ENCODE results near the gene ACO2. TPM values are rescaled to one million over a fixed set of nuclear protein-coding genes. Genes with fewer than 3 reads are reported as not detected.

Gene ACO2
- total and polyA plus RNA-seq, 2 of the 13 experiments (the other 11 are each of a cell fraction or from before 2014, with no cell fraction given): 19.2 to 45.6 TPM

DNA sequence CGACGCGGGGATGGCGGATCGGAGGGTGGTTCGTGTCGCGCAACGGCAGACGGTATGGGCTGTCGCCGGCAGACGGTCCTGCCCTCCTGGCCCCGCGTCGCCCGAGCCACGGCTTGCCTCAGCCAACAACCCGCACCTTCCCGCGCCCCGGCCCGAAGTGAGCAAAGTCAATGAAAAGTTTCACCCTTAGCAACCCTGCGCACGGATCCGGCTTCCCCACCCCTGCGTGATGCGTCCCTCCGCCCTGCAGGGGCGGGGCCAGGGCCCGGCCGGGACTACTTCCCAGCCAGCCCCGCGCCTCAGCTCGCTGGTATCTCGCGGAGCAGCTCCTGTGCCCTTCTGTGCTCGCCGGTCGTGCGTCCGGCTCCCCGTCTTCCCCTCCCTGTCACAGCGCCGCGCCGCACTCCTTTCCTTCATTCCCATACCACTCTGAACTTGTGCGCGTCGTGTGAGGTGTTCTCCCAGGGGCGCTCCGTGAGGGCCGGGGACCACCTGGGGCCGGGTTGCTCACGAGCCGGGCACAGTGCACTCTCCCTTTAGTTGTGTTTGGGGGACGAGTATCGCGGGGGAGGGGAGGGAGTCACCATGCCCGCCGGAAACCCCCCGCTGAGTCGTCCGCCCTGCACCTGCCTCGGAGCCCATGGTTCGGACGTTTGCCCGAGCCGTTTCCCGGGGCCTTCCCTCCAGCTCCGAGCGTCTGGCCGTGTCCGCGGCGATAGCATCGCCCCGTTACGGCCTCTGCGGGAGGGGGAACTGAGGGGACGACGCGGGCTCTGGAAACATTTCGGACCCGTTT, 22.1 kb upstream of the ACO2 start, which contains the start of gene TOB2 (continued):
- TF ChIP-seq, protein P1, sequence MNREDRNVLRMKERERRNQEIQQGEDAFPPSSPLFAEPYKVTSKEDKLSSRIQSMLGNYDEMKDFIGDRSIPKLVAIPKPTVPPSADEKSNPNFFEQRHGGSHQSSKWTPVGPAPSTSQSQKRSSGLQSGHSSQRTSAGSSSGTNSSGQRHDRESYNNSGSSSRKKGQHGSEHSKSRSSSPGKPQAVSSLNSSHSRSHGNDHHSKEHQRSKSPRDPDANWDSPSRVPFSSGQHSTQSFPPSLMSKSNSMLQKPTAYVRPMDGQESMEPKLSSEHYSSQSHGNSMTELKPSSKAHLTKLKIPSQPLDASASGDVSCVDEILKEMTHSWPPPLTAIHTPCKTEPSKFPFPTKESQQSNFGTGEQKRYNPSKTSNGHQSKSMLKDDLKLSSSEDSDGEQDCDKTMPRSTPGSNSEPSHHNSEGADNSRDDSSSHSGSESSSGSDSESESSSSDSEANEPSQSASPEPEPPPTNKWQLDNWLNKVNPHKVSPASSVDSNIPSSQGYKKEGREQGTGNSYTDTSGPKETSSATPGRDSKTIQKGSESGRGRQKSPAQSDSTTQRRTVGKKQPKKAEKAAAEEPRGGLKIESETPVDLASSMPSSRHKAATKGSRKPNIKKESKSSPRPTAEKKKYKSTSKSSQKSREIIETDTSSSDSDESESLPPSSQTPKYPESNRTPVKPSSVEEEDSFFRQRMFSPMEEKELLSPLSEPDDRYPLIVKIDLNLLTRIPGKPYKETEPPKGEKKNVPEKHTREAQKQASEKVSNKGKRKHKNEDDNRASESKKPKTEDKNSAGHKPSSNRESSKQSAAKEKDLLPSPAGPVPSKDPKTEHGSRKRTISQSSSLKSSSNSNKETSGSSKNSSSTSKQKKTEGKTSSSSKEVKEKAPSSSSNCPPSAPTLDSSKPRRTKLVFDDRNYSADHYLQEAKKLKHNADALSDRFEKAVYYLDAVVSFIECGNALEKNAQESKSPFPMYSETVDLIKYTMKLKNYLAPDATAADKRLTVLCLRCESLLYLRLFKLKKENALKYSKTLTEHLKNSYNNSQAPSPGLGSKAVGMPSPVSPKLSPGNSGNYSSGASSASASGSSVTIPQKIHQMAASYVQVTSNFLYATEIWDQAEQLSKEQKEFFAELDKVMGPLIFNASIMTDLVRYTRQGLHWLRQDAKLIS (CRISPR knock-in tag; IDR thresholded peaks at IDR 0.05): peak; percentile 96
- peak; percentile 99 for TF ChIP-seq TAF1 (CRISPR knock-in tag; IDR thresholded peaks at IDR 0.05)
- TF ChIP-seq, protein P2, sequence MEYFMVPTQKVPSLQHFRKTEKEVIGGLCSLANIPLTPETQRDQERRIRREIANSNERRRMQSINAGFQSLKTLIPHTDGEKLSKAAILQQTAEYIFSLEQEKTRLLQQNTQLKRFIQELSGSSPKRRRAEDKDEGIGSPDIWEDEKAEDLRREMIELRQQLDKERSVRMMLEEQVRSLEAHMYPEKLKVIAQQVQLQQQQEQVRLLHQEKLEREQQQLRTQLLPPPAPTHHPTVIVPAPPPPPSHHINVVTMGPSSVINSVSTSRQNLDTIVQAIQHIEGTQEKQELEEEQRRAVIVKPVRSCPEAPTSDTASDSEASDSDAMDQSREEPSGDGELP (IDR thresholded peaks at IDR 0.05; ENCODE audit: borderline replicate concordance, low read depth): peak; percentile 67; the same call in 1 of the 2 replicates
- TF ChIP-seq, protein P3, sequence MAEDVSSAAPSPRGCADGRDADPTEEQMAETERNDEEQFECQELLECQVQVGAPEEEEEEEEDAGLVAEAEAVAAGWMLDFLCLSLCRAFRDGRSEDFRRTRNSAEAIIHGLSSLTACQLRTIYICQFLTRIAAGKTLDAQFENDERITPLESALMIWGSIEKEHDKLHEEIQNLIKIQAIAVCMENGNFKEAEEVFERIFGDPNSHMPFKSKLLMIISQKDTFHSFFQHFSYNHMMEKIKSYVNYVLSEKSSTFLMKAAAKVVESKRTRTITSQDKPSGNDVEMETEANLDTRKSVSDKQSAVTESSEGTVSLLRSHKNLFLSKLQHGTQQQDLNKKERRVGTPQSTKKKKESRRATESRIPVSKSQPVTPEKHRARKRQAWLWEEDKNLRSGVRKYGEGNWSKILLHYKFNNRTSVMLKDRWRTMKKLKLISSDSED (CRISPR knock-in tag; IDR thresholded peaks at IDR 0.05): no peak
- no peak for TF ChIP-seq ZNF720 (CRISPR knock-in tag; IDR thresholded peaks at IDR 0.05)
- peak; percentile 41; the same call in 1 of the 2 replicates for TF ChIP-seq STAG1 (CRISPR knock-in tag; IDR thresholded peaks at IDR 0.05)
- TF ChIP-seq, protein P4, sequence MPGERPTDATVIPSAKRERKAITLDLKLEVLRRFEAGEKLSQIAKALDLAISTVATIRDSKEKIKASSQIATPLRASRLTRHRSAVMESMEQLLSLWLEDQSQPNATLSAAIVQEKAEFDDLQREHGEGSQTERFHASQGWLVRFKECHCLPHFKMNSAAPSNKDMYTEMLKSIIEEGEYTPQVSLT (CRISPR knock-in tag; IDR thresholded peaks at IDR 0.05; ENCODE audit: borderline replicate concordance, low read depth): peak; percentile 95; the same call in 1 of the 2 replicates
- TF ChIP-seq, protein P5, sequence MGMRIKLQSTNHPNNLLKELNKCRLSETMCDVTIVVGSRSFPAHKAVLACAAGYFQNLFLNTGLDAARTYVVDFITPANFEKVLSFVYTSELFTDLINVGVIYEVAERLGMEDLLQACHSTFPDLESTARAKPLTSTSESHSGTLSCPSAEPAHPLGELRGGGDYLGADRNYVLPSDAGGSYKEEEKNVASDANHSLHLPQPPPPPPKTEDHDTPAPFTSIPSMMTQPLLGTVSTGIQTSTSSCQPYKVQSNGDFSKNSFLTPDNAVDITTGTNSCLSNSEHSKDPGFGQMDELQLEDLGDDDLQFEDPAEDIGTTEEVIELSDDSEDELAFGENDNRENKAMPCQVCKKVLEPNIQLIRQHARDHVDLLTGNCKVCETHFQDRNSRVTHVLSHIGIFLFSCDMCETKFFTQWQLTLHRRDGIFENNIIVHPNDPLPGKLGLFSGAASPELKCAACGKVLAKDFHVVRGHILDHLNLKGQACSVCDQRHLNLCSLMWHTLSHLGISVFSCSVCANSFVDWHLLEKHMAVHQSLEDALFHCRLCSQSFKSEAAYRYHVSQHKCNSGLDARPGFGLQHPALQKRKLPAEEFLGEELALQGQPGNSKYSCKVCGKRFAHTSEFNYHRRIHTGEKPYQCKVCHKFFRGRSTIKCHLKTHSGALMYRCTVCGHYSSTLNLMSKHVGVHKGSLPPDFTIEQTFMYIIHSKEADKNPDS (CRISPR knock-in tag; IDR thresholded peaks at IDR 0.05): peak; percentile 48; the same call in 1 of the 2 replicates
- peak; percentile 98 for TF ChIP-seq ZNF501 (CRISPR knock-in tag; IDR thresholded peaks at IDR 0.05)
- TF ChIP-seq, protein P6, sequence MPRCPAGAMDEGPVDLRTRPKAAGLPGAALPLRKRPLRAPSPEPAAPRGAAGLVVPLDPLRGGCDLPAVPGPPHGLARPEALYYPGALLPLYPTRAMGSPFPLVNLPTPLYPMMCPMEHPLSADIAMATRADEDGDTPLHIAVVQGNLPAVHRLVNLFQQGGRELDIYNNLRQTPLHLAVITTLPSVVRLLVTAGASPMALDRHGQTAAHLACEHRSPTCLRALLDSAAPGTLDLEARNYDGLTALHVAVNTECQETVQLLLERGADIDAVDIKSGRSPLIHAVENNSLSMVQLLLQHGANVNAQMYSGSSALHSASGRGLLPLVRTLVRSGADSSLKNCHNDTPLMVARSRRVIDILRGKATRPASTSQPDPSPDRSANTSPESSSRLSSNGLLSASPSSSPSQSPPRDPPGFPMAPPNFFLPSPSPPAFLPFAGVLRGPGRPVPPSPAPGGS (CRISPR knock-in tag; IDR thresholded peaks at IDR 0.05): peak; percentile 81
- no peak for TF ChIP-seq NBN (conservative IDR thresholded peaks at IDR 0.05)
- peak; percentile 23 for TF ChIP-seq IRX3 (CRISPR knock-in tag; IDR thresholded peaks at IDR 0.05; ENCODE audit: borderline replicate concordance, low read depth)
- TF ChIP-seq, protein P7, sequence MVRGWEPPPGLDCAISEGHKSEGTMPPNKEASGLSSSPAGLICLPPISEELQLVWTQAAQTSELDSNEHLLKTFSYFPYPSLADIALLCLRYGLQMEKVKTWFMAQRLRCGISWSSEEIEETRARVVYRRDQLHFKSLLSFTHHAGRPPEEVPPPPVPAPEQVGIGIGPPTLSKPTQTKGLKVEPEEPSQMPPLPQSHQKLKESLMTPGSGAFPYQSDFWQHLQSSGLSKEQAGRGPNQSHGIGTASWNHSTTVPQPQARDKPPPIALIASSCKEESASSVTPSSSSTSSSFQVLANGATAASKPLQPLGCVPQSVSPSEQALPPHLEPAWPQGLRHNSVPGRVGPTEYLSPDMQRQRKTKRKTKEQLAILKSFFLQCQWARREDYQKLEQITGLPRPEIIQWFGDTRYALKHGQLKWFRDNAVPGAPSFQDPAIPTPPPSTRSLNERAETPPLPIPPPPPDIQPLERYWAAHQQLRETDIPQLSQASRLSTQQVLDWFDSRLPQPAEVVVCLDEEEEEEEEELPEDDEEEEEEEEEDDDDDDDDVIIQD (CRISPR knock-in tag; IDR thresholded peaks at IDR 0.05; ENCODE audit: low read depth): peak; percentile 49; the same call in 1 of the 2 replicates
- no peak for TF ChIP-seq SRSF4 (IDR thresholded peaks at IDR 0.05; ENCODE audit: low read depth, low read length, poor library complexity, severe bottlenecking)
- peak; percentile 89 for TF ChIP-seq MED8 (CRISPR knock-in tag; IDR thresholded peaks at IDR 0.05; ENCODE audit: insufficient replicate concordance)
- TF ChIP-seq MXI1 (IDR thresholded peaks at IDR 0.05; ENCODE audit: borderline replicate concordance, low read depth, low read length): peak; percentile 90; the same call in 2 of the 3 replicates

Measured in HepG2 (cell line).